Lower leg skin (tissue), 4 donors: ENCODE data around the gene MX2. TPM values are rescaled to one million over a fixed set of nuclear protein-coding genes. Genes with fewer than 3 reads are reported as not detected.
"Not testable (repeated sequence)": the region's sequence is repeated elsewhere in the genome, so short reads cannot be mapped to it uniquely, and the experiment has no call there.

Experiments
- DNase-seq, 2 donors: peaks; one replicate each; pipeline ENCODE4 v3.0.0-alpha.2; 2019; ENCODE audit warnings: low spot score in 2 of 2
- H3K4me3 ChIP-seq: fragments of 200-600 bp; sonication (generic); 2 replicates; pipeline ENCODE4 v1.5.1; 2017; ENCODE audit warnings: mild to moderate bottlenecking, low read depth; ENCODE audit not compliant: poor library complexity, severe bottlenecking
- POLR2A ChIP-seq, 2 donors: fragments of 450-650 bp; IDR thresholded peaks; one replicate each; pipeline ENCODE4 v1.6.1; 2016 to 2017; ENCODE audit warnings: antibody characterized with exemption in 2 of 2, mild to moderate bottlenecking in 1 of 2, moderate library complexity in 1 of 2
- WGBS, 2 donors: methylation state at CpG; one replicate each; pipeline ENCODE4 v1.1.5; 2018; 5-methylcytosine and 5-hydroxymethylcytosine counted together
- intact Hi-C: fragments of 100-400 bp; cut with DNase I; formaldehyde crosslinking; loops from one replicate; pipeline ENCODE4 v1.15.0; 2023; ENCODE audit warnings: low total_unique reads
- total RNA-seq, 4 donors: library from RNA; depleted of rRNA; stranded (reverse); fragments of >200 nt; gene quantifications; one replicate each; pipeline ENCODE4 v1.1.0, GENCODE V29; 2016
- TF ChIP-seq, protein P1 (sequence below), 3 donors: fragments of 450-650 bp; IDR thresholded peaks; one replicate each; pipeline ENCODE4 v1.5.1; 2016; ENCODE audit warnings: antibody characterized with exemption in 3 of 3, mild to moderate bottlenecking in 3 of 3, moderate library complexity in 2 of 3

The MX2 gene, protein sequence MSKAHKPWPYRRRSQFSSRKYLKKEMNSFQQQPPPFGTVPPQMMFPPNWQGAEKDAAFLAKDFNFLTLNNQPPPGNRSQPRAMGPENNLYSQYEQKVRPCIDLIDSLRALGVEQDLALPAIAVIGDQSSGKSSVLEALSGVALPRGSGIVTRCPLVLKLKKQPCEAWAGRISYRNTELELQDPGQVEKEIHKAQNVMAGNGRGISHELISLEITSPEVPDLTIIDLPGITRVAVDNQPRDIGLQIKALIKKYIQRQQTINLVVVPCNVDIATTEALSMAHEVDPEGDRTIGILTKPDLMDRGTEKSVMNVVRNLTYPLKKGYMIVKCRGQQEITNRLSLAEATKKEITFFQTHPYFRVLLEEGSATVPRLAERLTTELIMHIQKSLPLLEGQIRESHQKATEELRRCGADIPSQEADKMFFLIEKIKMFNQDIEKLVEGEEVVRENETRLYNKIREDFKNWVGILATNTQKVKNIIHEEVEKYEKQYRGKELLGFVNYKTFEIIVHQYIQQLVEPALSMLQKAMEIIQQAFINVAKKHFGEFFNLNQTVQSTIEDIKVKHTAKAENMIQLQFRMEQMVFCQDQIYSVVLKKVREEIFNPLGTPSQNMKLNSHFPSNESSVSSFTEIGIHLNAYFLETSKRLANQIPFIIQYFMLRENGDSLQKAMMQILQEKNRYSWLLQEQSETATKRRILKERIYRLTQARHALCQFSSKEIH
- 10 to 100 TPM in 1 of 4 donors, 1 to 10 TPM in 3; 1.9 to 10.3 (median 6.0) TPM for total RNA-seq

DNA sequence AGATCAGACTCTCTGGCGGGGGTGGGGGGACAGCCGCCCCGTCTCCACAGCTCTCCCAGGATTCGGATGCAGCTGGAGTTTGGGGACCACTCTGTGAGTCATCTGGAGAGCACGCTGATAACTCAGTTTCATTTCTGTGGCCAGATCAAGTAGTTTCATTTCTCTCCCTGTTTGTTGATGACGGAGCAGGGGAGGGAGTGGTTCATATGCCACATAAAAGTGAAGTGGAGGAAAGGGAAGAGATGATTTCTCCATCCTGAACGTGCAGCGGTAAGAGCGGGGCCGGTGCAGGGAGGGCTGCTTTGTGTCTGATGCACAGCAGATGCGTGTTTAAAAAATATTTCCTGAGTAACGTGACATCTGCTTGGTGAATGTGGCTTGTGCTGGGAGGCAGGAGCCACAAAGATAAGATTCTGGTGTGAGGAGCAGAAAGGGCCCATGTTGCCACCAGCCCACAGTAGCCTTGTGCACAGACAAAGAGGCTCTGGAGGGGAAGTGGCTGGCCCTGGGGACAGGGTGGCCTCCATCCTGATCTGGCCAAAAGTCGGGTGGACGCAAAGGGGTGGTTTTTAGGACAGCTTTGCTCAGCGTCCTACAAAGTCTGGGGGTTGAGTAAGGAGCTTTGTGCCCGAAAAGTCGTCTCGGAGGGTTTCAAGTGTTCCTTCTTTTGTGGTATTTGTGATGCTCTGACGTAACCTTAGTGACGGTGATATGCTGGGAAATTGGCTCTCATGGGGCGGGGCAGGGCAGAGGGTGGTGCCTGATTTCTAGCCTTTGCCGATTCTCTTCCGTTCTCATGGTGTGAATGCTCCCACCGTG is at the start of gene MX2:
TSS of gene MX2 (plus strand) at position 242 of the 819 bp plus-strand sequence. CDS start 14,880 bp downstream, outside the sequence.
- no peak within 1 kb of the TSS for H3K4me3 ChIP-seq
- peak; percentile 82 to 95 for DNase-seq
- intact Hi-C loops, result no loop called here
- 18 to 42% methylated on average over 24 of the region's 24 CpGs for WGBS, 2 donors
- no peak for TF ChIP-seq POLR2A (IDR thresholded peaks at IDR 0.05)
- TF ChIP-seq, protein P1, sequence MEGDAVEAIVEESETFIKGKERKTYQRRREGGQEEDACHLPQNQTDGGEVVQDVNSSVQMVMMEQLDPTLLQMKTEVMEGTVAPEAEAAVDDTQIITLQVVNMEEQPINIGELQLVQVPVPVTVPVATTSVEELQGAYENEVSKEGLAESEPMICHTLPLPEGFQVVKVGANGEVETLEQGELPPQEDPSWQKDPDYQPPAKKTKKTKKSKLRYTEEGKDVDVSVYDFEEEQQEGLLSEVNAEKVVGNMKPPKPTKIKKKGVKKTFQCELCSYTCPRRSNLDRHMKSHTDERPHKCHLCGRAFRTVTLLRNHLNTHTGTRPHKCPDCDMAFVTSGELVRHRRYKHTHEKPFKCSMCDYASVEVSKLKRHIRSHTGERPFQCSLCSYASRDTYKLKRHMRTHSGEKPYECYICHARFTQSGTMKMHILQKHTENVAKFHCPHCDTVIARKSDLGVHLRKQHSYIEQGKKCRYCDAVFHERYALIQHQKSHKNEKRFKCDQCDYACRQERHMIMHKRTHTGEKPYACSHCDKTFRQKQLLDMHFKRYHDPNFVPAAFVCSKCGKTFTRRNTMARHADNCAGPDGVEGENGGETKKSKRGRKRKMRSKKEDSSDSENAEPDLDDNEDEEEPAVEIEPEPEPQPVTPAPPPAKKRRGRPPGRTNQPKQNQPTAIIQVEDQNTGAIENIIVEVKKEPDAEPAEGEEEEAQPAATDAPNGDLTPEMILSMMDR (IDR thresholded peaks at IDR 0.05), result no peak

DNA sequence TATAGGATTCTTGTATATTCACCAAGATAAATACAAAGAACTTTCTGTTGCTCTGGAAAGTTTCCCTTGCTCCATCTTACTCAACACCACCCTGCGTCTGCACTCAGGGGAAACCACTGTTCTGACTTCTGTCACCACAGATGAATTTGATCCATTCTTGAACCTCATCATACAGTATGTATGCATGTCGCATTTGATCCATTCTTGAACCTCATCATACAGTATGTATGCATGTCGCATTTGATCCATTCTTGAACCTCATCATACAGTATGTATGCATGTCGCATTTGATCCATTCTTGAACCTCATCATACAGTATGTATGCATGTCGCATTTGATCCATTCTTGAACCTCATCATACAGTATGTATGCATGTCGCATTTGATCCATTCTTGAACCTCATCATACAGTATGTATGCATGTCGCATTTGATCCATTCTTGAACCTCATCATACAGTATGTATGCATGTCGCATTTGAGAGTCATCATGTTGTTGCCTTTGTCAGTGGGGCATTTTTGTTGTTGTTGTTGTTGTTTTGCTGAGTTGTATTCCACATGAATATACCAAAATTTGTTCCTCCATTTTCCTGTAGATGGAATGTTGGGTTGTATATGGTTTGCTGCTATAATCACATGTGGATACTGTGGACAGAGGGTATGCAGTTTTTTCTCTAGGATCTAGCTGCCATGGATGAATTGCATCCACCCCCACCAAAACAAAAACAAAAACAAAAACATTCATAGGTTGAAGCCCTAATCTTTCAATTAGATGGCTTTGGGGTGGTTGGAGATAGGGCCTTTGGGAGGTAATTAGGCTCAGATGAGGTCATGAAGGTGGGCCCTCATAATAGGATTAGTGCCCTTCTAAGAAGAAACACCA is 48.3 kb upstream of the MX2 start:
- 93 to 94% methylated on average over 5 to 6 of the region's 8 CpGs for WGBS, 2 donors
- DNase-seq, H3K4me3 ChIP-seq, intact Hi-C loops: not testable (repeated sequence)

DNA sequence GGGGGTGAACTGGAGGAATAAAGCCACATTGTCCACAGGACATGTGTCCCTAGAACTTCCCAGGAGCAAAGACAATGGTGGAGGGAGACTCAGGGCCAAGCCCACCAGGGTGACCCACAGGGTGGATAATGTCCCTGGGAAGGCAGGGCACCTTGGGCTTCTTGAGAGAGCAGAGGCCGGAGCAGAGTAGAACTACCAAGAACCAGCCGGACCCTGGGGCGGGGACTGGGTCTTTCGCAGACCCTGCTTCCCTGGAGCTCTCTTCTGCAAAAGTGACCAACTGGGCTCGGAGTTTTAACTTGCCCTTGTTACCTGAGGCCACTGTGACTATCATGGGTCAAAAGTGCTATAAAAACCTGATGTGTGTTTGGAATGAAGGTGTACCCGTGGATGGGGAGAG is 46.1 kb upstream of the MX2 start:
- intact Hi-C loops, result no loop called here
- no peak overlapping the region for H3K4me3 ChIP-seq
- 90 to 92% methylated on average over 6 of the region's 6 CpGs for WGBS, 2 donors
- TF ChIP-seq, protein P1 (IDR thresholded peaks at IDR 0.05), result no peak
- no peak for TF ChIP-seq POLR2A (IDR thresholded peaks at IDR 0.05)
- no peak for DNase-seq

DNA sequence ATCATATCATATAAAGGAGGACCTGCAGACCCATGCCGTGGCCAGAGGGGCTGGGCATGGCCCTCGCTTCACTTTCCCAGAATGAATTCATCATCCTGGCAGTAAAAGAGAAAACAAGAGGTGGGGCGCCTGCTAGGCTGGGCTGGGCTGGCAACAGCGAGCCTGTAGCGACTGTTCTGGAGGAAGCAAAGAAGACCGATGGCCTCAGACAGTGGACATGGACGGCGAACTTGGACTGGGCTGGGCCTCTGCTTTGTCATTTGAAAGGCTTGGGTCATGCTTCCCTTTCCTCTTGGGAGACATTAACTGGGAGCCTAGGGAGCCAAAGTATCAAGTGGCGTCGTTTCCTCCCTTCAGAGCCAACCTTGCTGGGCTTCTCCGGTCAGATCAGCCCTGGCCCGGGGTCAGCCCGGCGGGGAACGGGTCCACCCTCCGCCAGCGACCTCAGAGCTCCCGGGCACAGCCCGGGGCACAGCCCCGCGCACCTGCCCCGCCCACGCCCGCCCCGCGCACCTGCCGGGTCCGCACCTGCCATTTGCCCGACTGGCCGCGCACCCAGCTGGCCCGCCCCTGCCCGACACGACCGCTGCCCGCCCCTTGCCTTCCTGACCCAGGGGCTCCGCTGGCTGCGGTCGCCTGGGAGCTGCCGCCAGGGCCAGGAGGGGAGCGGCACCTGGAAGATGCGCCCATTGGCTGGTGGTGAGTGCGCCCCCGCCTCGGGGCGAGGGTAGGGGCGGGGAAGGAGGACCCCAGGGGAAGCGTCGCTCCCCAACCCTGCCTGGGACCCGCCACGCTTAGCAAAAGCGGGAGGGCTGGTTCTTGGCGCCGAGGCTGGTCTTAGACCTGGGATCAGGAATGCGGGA is 45.4 kb upstream of the MX2 start, which contains the start of gene FAM3B:
TSS of gene FAM3B (plus strand) at position 602 of the 863 bp plus-strand sequence. CDS start at position 681, 79 bp downstream.
- DNase-seq, result no peak
- TF ChIP-seq, protein P1 (IDR thresholded peaks at IDR 0.05), result no peak
- TF ChIP-seq POLR2A (IDR thresholded peaks at IDR 0.05), result no peak
- WGBS, 2 donors, result 10% methylated on average over 19 to 26 of the region's 55 CpGs
- peak within 1 kb of the TSS; percentile 16 for H3K4me3 ChIP-seq
- intact Hi-C loops, result no loop called here

DNA sequence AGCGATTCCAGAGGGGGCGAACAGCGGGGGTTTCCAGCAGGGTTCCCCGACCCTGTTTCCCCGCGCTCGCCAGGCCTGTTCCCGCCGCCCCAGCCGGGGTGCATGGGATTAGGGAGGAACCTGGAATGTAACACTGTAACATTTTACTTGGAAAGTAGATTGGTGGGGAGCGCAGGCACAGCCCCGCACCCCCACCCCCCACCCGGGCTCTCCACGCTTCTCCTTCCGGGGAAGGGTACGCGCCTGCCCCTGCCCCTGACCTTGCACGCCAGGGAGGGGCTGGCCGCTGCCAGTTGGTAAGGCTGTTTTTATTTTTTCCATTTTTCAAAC is 44.8 kb upstream of the MX2 start:
- no peak for TF ChIP-seq POLR2A (IDR thresholded peaks at IDR 0.05)
- TF ChIP-seq, protein P1 (IDR thresholded peaks at IDR 0.05), result no peak
- intact Hi-C loops, result no loop called here
- 13 to 16% methylated on average over 14 to 19 of the region's 19 CpGs for WGBS, 2 donors
- H3K4me3 ChIP-seq, result peak overlapping the region; percentile 16
- DNase-seq, result no peak
